NCI-H1092 (cell line): ENCODE measurements around the gene CCSAP.

Experiments
- DNase-seq: peaks from one replicate; lab custom pipeline; 2025; lab: John Stamatoyannopoulos, UW

Gene CCSAP

DNA sequence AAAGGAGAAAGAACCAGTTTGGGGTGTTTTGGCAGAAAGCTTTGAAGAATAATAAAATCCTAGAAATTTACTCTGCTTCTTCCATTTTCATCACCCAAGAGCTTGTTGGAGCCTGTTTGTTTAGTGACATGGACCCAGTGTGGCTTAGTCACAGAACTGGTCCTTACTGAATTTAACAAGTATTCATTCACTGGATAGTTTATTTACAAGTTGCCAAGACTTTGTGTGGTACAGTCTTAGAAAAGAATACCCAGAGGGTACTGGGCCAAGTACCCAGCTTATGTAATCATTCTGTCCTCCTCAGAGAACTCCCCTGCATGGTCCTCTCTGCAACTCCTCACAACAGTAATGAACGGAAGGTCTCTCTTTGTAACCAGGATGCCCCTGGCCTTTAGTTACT is 55.6 kb downstream of the CCSAP start:
- no peak for DNase-seq

DNA sequence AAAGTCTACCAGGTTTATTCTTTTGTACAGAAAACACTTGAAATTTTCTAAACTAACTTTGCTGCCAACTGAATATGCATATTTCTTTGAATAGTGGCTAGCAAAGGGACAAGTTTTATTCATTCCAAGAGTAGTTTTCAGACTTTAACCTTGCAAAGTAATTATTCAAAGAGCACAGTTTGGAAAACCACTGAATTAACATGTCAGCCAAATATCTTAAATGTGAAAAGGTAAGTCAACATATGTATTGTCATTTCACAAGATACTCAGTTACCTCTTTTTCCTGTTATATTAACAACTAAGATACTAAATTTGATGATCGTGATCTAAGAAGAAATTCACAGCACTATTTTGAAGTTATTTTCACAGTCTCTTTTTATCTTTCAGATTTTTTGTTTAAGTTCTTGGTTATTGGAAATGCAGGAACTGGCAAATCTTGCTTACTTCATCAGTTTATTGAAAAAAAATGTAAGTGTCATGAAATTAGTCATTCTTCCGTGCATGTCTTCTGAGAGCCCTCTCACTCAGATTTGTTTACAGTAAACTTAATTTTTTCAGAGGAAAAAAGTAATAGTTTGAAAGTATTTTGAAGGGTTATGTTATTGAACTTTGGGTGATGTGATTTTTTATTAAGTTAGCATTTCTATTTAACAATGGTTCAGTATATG is 56.6 kb downstream of the CCSAP start:
- no peak for DNase-seq

DNA sequence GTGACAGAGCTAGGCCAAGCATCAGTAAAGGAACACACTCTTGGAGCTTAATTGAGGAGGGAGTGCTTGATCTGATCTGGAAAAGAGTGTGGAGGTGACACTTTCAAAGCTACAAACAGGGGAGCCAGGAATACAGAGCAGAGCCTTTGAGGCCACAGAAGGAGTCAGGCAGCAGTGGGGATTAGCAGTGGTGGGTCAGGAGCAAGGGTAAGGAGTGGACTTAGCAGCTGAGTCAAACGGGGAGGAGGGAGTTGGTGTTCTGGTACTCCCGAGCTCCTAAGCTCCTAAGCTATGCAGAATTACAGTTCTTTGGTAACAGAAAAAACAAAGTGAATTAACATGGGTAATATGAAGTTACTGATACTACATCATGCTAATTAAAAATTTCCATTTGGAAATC is 57.4 kb downstream of the CCSAP start:
- DNase-seq, result no peak

DNA sequence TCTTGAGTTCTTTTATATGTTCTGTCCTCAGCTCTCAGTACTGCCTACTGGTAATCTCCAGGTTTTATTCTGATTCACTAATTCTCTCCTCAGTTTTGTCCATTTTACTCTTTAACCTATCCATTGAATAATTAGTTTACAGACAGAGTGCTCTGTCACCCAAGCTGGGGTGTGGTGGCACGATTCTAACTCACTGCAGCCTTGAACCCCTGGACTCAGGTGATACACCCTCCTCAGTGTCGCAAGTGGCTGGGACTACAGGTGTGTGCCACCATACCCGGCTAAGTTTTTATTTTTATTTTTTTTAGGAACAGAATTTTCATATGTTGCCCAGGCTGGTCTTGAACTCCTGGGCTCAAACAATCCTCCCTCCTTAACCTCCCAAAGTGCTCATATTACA is 58.0 kb downstream of the CCSAP start:
- no peak for DNase-seq

DNA sequence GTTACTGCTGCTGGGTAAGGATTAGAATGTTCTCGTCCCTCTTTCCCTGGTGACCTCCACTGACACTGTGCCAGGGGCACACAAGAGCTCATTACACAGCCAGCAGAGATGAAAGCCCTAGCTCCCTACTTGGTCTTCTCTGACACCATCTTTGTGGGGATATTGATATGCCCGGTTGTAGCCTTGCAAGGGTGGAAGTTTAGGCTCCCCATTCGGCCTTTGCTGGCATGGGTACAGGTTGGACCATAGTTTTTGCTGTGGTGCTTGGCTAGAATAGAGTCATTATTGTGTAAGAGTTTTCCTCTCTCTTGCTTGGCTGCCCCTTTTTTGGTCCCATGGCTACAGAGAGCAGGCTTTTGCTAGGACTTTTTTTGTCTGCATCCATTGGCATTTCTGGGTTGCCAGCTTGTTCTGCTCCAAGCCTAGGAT is 59.6 kb downstream of the CCSAP start:
- DNase-seq, result no peak

DNA sequence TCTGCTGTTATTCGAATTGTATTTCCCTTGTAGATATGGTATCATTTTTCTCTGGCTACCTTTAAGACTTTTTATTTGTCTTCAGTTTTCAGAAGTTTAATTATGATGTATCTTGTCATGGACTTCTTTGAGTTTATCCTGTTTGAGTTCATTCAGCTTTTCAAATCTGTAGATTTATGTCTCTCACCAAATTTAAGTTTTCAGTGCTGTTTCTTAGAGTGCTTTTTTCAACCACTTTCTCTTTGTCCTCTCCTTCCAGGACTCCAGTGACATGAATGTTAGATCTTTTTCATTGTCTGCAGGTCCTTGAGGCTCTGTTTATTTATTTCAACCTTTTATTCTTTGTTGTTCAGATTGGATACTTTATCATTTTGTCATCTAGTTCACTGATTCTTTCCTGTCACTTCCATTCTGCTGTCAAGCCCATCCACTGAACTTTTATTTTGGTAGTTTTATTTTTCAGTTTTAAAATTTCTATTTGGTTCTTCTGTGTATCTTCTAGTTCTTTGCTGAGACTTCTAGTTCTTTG is 60.5 kb downstream of the CCSAP start:
- no peak for DNase-seq

DNA sequence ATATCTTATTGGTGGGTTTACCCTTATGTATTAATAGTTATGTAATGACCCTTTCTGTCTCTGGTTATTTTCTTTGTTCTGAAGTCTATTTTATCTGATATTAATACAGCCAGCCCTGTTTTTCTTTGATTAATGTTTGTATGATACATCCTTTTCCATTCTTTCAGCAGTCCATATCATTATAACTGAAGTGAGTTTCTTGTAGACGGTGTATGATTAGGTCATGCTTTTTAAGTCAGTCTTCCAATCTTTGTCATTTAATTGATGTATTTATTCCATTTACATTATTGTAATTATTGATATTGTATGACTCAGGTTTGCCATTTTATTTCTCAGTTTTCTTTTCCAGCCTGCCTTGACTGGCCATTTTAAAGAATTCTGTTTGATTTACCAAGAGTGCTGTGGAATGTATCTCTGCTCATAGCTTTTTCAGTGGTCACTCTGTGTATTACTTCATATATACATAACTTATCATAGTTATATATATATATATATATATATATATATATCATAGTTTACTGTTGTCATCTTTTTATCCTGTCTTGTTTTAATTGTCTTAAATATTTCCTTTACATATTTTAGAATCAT is 61.4 kb downstream of the CCSAP start:
- DNase-seq, result no peak

DNA sequence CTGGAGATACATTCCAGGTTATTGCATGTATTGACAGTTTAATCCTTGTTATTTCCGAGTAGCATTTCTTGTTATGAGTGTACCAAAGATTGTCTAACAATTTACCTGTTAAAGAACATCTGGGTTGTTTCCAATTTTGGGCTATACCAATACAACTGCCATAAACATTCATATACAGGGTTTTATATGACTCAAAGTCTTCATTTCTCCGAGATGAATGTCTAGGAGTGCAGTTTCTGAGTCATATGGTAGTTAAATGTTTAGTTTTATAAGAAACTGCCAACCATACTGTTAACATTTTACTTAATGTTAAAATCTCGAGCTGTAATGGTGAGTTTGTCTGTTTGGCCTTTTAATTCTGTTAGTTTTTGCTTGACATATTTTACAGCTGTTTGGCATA is 61.9 kb downstream of the CCSAP start:
- no peak for DNase-seq

DNA sequence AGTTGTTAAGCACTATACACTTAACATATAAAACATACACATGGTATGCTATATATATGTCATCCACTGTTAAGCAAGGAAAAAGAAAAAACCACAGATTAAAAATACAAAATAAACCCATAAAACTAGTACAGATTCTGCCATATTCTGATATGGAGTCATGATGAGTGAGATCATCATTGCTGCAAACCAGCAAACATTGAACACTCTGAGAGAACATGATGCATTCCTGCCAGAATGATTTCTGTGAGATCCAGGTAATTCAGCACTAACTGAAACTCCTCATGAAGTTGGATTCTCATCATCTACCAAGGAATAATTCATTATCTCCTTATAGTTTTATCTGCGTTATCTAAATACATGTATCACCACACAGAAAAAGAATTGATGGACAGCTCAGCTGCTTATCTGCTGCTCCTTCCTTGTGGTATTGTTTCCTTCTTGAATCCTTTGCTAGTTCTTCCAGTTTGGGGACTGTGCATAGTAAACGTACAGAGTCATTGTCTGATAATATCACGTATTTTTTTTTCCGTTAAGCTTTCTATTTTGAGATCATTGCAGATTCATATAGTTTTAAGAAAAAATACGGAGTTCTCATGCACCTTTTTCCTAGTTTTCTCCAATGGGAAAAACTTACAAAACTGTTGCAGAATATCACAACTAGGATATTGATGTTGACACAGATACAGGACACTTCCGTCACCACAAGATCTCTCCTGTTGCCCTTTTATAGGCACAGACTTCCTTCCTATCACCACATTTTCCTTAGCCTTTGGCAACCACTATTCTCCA is 62.6 kb downstream of the CCSAP start:
- no peak for DNase-seq

DNA sequence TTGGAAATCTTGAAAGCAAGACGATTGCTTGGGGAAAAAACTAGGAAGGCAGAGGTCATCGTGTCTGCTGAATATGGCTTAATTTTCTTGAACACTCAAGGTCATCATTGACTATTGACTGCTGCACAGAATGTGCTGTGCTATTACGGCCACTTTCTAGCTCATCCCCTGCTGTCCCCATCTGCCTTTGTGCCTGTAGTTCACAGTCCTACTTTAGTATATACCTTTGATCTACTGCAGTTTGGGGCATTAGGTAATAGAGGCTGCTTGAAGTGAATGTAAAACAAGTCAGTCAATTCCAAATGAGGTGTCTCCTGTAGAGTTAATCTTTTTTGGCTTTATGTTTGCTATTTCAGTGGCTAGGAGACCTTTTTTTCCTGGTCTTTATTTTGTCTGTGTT is 63.6 kb downstream of the CCSAP start:
- DNase-seq, result no peak

DNA sequence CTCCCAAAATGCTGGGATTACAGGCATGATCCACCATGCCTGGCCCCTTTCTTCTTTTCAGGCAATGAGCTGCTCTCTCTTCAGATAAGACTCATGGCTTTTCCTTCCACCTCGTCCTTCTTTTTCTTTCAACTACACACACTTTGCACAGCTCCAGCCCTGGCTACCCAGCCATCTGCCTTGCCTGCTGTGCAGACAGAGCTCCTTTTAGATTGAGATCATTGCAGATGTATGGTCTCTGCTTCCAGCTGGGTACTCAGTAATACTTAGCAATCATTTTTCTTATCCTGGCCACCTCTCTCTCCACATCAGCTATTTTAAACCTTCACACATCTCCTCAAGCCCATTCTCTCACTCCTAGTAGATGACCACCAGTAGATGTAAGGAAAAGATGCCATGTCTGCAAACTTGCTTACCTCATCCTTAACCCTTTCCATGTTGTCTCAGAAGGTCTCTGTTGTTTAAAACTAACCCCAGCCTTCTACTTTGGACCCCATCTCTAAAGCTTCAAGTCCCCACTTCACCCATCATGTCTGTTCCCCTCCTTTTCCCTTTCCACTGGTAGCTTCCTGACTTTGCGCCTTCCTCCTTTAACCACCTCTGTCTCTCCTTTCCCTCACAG is 64.6 kb downstream of the CCSAP start:
- DNase-seq, result no peak

DNA sequence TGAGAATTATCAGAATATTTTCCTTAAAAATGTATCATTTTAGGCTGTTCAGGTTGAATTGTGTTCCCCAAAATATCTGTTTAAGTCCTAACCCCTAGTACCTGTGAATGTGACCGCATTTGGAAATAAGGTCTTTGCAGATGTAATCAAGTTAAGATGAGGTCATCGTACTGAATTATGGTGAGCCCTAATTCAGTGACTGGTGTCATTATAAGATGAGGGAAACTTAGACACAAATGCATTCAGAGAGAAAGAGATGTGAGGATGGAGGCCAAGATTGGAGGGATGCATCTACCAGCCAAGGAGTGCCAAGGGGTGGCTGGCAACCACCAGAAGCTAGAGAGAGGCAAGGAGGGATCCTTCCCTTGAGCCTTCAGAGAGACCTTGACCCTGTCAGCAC is 67.8 kb downstream of the CCSAP start:
- DNase-seq, result no peak

DNA sequence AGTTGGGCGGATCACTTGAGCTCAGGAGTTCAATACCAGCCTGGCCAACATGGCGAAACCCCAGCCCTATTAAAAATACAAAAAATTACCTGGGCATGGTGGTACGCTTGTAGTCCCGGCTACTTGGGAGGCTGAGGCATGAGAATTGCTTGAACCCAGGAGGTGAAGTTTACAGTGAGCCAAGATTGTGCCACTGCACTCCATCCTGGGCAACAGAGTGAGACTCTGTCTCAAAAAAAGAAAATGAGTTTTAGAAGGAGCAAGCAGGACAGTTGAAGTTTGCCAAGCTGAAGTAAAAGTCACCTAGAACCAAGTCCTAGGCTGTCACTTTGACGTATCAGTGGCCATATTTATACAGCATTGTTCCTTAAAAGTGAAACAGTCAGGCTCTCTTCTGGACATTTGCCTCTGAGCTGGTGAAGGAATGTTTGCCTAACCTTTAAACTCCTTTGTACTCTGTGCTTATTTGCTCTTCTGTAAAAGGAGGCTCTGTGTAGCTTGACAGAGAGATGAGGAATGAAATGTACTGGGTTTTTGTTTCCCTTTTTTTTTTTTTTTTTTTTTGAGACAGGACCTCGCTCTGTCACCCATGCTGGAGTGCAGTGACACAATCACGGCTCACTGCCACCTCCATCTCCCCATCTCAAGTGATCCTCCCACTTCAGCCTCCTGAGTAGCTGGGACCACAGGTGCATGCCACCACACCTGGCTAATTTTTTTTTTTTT is 69.2 kb downstream of the CCSAP start:
- DNase-seq, result no peak

DNA sequence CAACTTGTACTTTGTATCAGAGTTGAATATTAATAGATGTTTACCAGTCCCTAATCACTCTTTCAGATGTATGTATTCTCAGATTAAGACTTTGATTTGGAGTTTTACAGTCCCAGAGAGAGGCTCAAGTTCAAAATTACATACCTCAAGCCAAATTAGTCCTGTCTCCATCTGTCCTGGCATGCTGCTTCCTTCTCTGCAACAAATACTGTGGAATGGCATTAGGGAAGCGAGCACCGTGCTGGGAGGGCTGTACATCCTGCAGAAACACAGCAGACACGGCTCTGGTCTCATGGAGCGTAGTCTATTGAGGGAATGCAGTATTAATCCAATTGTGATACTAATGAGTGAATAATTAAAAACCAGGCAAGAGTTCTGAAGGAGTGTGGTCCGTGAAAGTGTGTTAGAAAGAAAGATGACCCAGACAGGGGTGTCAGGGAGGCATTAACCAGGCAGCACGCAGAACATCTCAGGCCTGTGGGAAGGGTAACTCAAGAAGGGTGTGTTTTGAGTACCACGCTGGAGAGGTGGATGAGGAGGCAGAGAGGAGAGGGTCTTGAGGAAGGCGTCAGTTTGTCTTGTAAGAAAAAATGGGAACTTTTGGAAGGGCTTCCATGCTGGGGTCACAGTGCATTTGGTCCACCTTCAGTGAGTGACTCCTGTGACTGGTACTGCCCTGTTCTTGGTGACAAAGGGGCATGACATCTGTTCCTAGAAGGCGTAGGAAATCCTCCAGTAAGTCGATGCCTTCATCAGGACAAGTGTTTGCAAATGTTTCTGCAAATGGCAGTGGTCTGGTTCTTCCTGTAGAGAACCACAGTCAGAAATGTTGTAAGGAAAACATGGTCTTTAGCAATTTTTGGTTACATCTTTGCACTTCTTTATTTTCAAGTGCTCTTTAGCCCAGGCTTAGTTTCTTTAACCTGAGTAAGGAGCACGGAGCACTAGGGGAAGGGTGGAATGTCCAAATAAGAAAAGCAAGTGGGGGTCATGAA is 70.4 kb downstream of the CCSAP start:
- DNase-seq, result no peak

DNA sequence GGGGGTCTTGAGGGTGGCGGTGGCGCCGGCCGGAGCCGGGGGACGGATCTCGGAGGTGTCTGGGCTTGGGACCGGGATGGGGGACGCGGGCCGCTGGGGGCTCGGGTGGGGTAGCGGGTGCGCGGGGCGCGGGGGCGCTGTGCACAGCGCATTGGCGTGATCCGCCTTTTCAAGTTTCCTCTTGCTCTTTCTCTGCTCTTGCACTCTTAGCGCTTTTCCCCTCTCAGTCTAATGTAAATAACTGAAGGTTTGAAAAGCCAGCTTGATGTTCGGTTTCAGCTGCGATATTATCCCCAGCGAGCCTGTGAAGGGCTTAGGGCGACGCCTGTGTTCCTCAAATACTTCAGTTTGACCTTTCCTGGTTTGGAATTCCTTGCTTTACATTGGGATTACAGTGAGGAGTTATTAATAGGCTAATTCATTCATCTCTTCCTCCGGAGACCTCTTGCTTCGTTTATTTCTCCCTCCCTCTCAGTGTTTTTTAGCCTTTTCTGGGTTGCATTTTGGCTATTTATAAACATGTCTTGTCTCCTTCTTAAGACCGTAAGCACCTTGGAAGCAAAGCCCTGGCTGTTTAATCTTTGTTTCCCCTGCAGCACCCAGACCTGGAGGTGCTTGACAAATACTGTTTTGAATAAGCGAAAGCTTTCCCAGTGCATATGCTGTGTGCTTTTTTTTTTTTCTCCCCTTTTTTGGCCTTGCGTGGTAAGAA is 71.2 kb downstream of the CCSAP start:
- DNase-seq, result peak; percentile 16
